H9 (cell line): ENCODE measurements around the gene PHF21B. TPM values are rescaled to one million over a fixed set of nuclear protein-coding genes. Genes with fewer than 3 reads are reported as not detected.
A peak's percentile ranks its signal among the peaks of the same experiment; 100 is the strongest.

Experiments used
- DNase-seq: peaks from one replicate; pipeline ENCODE4 v3.0.0-alpha.2; 2017
- H2AFZ ChIP-seq: one replicate; pipeline ENCODE4 v1.6.1; 2013; ENCODE audit warnings: mild to moderate bottlenecking, low read length, control low read depth, moderate library complexity
- H2AK5ac ChIP-seq: 2 replicates; pipeline ENCODE4 v1.6.1; 2013; ENCODE audit warnings: low read length, control low read depth, mixed read lengths; ENCODE audit not compliant: insufficient read length
- H2BK120ac ChIP-seq: one replicate; pipeline ENCODE4 v1.6.1; 2013; ENCODE audit warnings: low read depth, mild to moderate bottlenecking, low read length, control low read depth, inconsistent platforms; ENCODE audit not compliant: poor library complexity, severe bottlenecking
- H2BK12ac ChIP-seq: 2 replicates; pipeline ENCODE4 v1.6.1; 2013; ENCODE audit warnings: low read length, control low read depth, mixed read lengths, low read depth; ENCODE audit not compliant: insufficient read length
- H2BK15ac ChIP-seq: 2 replicates; pipeline ENCODE4 v1.6.1; 2013; ENCODE audit warnings: low read depth, low read length, control low read depth
- H2BK20ac ChIP-seq: one replicate; pipeline ENCODE4 v1.6.1; 2013; ENCODE audit warnings: low read depth, mild to moderate bottlenecking, low read length, control low read depth, inconsistent platforms; ENCODE audit not compliant: poor library complexity, severe bottlenecking
- H2BK5ac ChIP-seq: 2 replicates; pipeline ENCODE4 v1.6.1; 2013; ENCODE audit warnings: low read length, control low read depth, mixed read lengths; ENCODE audit not compliant: insufficient read length
- H3K14ac ChIP-seq: 2 replicates; pipeline ENCODE4 v1.6.1; 2013; ENCODE audit warnings: low read length, control low read depth; ENCODE audit not compliant: insufficient read depth
- H3K18ac ChIP-seq: 2 replicates; pipeline ENCODE4 v1.6.1; 2013; ENCODE audit warnings: low read depth, mild to moderate bottlenecking, mixed read lengths, low read length, control low read depth; ENCODE audit not compliant: insufficient read length
- H3K23ac ChIP-seq: 2 replicates; pipeline ENCODE4 v1.6.1; 2013; ENCODE audit warnings: low read length, control low read depth, mixed read lengths, low read depth; ENCODE audit not compliant: insufficient read length
- H3K23me2 ChIP-seq: 2 replicates; pipeline ENCODE4 v1.6.1; 2013; ENCODE audit warnings: low read depth, mild to moderate bottlenecking, mixed read lengths, low read length, control low read depth; ENCODE audit not compliant: insufficient read length, poor library complexity, severe bottlenecking
- H3K27ac ChIP-seq: 2 replicates; pipeline ENCODE4 v1.5.1; 2013; ENCODE audit warnings: low read length, control low read depth, mixed read lengths, low read depth; ENCODE audit not compliant: insufficient read length
- H3K27me3 ChIP-seq: 2 replicates; pipeline ENCODE4 v1.6.1; 2013; ENCODE audit warnings: low read length, control low read depth, inconsistent platforms; ENCODE audit not compliant: insufficient read depth
- H3K4ac ChIP-seq: 2 replicates; pipeline ENCODE4 v1.6.1; 2013; ENCODE audit warnings: low read depth, mild to moderate bottlenecking, control low read depth, inconsistent platforms, low read length, moderate library complexity
- H3K4me1 ChIP-seq: 2 replicates; pipeline ENCODE4 v1.6.1; 2013; ENCODE audit warnings: low read length, control low read depth, inconsistent platforms; ENCODE audit not compliant: insufficient read depth
- H3K4me2 ChIP-seq: 2 replicates; pipeline ENCODE4 v1.6.1; 2013; ENCODE audit warnings: low read length, control low read depth, mixed read lengths; ENCODE audit not compliant: insufficient read length, insufficient read depth
- H3K56ac ChIP-seq: 2 replicates; pipeline ENCODE4 v1.6.1; 2013; ENCODE audit warnings: low read depth, mild to moderate bottlenecking, mixed read lengths, low read length, control low read depth; ENCODE audit not compliant: insufficient read length
- H3K79me1 ChIP-seq: 2 replicates; pipeline ENCODE4 v1.6.1; 2013; ENCODE audit warnings: low read depth, mild to moderate bottlenecking, moderate library complexity, low read length, control low read depth, inconsistent platforms; ENCODE audit not compliant: insufficient read depth, poor library complexity, severe bottlenecking
- H3K79me2 ChIP-seq: 2 replicates; pipeline ENCODE4 v1.6.1; 2013; ENCODE audit warnings: low read length, control low read depth, inconsistent platforms; ENCODE audit not compliant: insufficient read depth
- H3K9ac ChIP-seq: 2 replicates; pipeline ENCODE4 v1.6.1; 2013; ENCODE audit warnings: low read length, control low read depth, mixed read lengths; ENCODE audit not compliant: insufficient read length; ENCODE audit errors: extremely low read depth
- H3K9me3 ChIP-seq: one replicate; pipeline ENCODE4 v1.6.1; 2013; ENCODE audit warnings: low read depth, low read length, inconsistent platforms; ENCODE audit not compliant: control insufficient read depth
- H3T11ph ChIP-seq: one replicate; pipeline ENCODE4 v1.6.1; 2013; ENCODE audit warnings: mild to moderate bottlenecking, low read length, control low read depth, inconsistent platforms
- H4K20me1 ChIP-seq: one replicate; pipeline ENCODE4 v1.6.1; 2013; ENCODE audit not compliant: control insufficient read depth, insufficient read length, insufficient read depth
- H4K5ac ChIP-seq: 2 replicates; pipeline ENCODE4 v1.6.1; 2013; ENCODE audit warnings: low read depth, mild to moderate bottlenecking, mixed read lengths, low read length, control low read depth; ENCODE audit not compliant: insufficient read length
- H4K8ac ChIP-seq: replicated peaks from 2 replicates; pipeline ENCODE4 v1.6.1; 2013; ENCODE audit warnings: low read length, control low read depth, mixed read lengths, low read depth; ENCODE audit not compliant: insufficient read length
- H4K91ac ChIP-seq: 2 replicates; pipeline ENCODE4 v1.6.1; 2013; ENCODE audit warnings: low read depth, mild to moderate bottlenecking, moderate library complexity, mixed read lengths, low read length, control low read depth; ENCODE audit not compliant: insufficient read length
- H3K27ac Mint-ChIP-seq, 3 experiments: 2 replicates in 2 of 3; 3 replicates in 1 of 3; pipeline ENCODE4 v1.8.0; 2020 to 2021; ENCODE audit warnings: mixed read lengths in 3 of 3, mild to moderate bottlenecking in 1 of 3, moderate library complexity in 1 of 3
- H3K27me3 Mint-ChIP-seq: 2 replicates; pipeline ENCODE4 v1.8.0; 2021; ENCODE audit warnings: low read depth, mild to moderate bottlenecking, moderate library complexity, mixed read lengths
- H3K36me3 Mint-ChIP-seq, 3 experiments: 2 replicates in 2 of 3; 3 replicates in 1 of 3; pipeline ENCODE4 v1.8.0; 2020 to 2021; ENCODE audit warnings: low read depth in 3 of 3, mixed read lengths in 3 of 3; ENCODE audit not compliant: insufficient read depth in 1 of 3
- H3K4me1 Mint-ChIP-seq, 2 experiments: 2 replicates each; pipeline ENCODE4 v1.8.0; 2020; ENCODE audit warnings: mixed read lengths in 2 of 2
- H3K4me3 Mint-ChIP-seq, 2 experiments: 2 replicates in 1 of 2; 3 replicates in 1 of 2; pipeline ENCODE4 v1.8.0; 2020 to 2021; ENCODE audit warnings: mild to moderate bottlenecking in 2 of 2, mixed read lengths in 2 of 2, moderate library complexity in 1 of 2
- H3K9me3 Mint-ChIP-seq, 2 experiments: 2 replicates in 1 of 2; 3 replicates in 1 of 2; pipeline ENCODE4 v1.8.0; 2020; ENCODE audit warnings: mild to moderate bottlenecking in 2 of 2, mixed read lengths in 2 of 2, moderate library complexity in 1 of 2
- WGBS: extraction: QIAGEN DNeasy Blood & Tissue Kit; methylation state at CpG from one replicate; pipeline ENCODE4 v1.1.7; 2013; ENCODE audit warnings: missing lambda C conversion rate, low lambda C conversion rate, mixed read lengths; ENCODE audit not compliant: insufficient read length; ENCODE audit errors: extremely low coverage; 5-methylcytosine and 5-hydroxymethylcytosine counted together
- total RNA-seq: library from RNA; stranded (reverse); gene quantifications from 2 replicates; pipeline ENCODE4 v1.2.1, GENCODE V29; 2021
- TF ChIP-seq, protein P1 (sequence below): fragments of 200-600 bp; sonication (generic); conservative IDR thresholded peaks from 3 replicates; pipeline ENCODE4 v1.8.0; 2021; ENCODE audit warnings: antibody characterized with exemption, mild to moderate bottlenecking

PHF21B gene
- total RNA-seq, 1 experiment from 2014 or later: 60.3 TPM

DNA sequence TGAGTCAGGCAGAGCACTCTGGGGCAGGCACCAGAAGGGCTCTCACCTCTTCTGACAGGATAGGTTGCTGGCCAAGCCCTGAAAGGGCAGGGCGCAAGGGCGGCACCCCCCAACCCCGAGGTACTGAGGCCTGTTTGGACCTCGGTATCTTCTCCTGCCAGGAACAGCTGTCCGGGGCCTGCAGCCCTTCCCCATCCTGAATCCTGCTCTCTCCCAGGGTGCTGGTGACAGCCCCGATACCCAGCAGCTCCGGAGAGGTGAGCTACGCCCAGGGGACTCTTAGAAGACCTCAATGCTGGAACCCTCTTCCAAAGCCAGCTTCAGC lies 79.1 kb downstream of the PHF21B start:
- DNase-seq: no peak
- H3K27me3 Mint-ChIP-seq: no peaks in the 10 kb centered on the region
- Histone ChIP-seq H4K91ac (no peak overlapping the region), H3T11ph (no peak overlapping the region), H3K27ac (no peak overlapping the region), H3K79me1 (no peaks in the 10 kb centered on the region), H3K4me1 (no peaks in the 10 kb centered on the region), H2AFZ (no peak overlapping the region), H3K14ac (no peak overlapping the region), H2BK120ac (no peak overlapping the region), H3K4me2 (no peak overlapping the region), H3K23me2 (no peaks in the 10 kb centered on the region), H4K5ac (no peak overlapping the region), H4K8ac (no peak overlapping the region), H2BK12ac (no peak overlapping the region), H3K56ac (no peak overlapping the region), H3K79me2 (no peaks in the 10 kb centered on the region), H3K23ac (no peak overlapping the region), H2AK5ac (no peak overlapping the region), H2BK15ac (no peak overlapping the region), H2BK20ac (no peak overlapping the region), H3K27me3 (no peaks in the 10 kb centered on the region), H3K9ac (no peak overlapping the region), H2BK5ac (no peak overlapping the region), H3K4ac (no peak overlapping the region), H3K18ac (no peak overlapping the region), H4K20me1 (no peaks in the 10 kb centered on the region), H3K9me3 (no peaks in the 10 kb centered on the region)
- H3K27ac Mint-ChIP-seq: peak overlapping the region in 1 of 3 experiments; percentile 44; a peak in 3 of 7 replicates
- peaks cover 17 to 31% (median 25%) of the 10 kb centered on the region in 3 experiments for H3K36me3 Mint-ChIP-seq
- H3K4me3 Mint-ChIP-seq: no peak overlapping the region
- H3K4me1 Mint-ChIP-seq: peaks cover 8 to 19% of the 10 kb centered on the region in 2 experiments; a peak in 3 of 4 replicates
- peaks cover 0 to 4% of the 10 kb centered on the region in 2 experiments; a peak in 2 of 5 replicates for H3K9me3 Mint-ChIP-seq
- WGBS: no CpG with 5 or more reads among the region's 8 CpGs
- TF ChIP-seq, protein P1, sequence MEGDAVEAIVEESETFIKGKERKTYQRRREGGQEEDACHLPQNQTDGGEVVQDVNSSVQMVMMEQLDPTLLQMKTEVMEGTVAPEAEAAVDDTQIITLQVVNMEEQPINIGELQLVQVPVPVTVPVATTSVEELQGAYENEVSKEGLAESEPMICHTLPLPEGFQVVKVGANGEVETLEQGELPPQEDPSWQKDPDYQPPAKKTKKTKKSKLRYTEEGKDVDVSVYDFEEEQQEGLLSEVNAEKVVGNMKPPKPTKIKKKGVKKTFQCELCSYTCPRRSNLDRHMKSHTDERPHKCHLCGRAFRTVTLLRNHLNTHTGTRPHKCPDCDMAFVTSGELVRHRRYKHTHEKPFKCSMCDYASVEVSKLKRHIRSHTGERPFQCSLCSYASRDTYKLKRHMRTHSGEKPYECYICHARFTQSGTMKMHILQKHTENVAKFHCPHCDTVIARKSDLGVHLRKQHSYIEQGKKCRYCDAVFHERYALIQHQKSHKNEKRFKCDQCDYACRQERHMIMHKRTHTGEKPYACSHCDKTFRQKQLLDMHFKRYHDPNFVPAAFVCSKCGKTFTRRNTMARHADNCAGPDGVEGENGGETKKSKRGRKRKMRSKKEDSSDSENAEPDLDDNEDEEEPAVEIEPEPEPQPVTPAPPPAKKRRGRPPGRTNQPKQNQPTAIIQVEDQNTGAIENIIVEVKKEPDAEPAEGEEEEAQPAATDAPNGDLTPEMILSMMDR: no peak
